Breast epithelium (tissue), 4 donors: ENCODE measurements around the gene AP3S2. TPM values are rescaled to one million over a fixed set of nuclear protein-coding genes. Genes with fewer than 3 reads are reported as not detected.

Experiments
- DNase-seq, 2 donors: peaks; one replicate each; pipeline ENCODE4 v3.0.0-alpha.2; 2019; ENCODE audit warnings: low spot score in 2 of 2
- H3K27ac ChIP-seq, 2 donors: fragments of 200-600 bp; sonication (generic) in 1 of 2; one replicate each; pipeline ENCODE4 v1.5.1; 2016 to 2019; ENCODE audit warnings: mild to moderate bottlenecking in 1 of 2
- H3K27me3 ChIP-seq, 2 donors: fragments of 200-600 bp; sonication (generic) in 1 of 2; one replicate each; pipeline versions ENCODE4 v1.5.1 to v1.6.0; 2017 to 2019; ENCODE audit warnings: control low read depth in 1 of 2, mild to moderate bottlenecking in 1 of 2
- H3K36me3 ChIP-seq: fragments of 200-600 bp; one replicate; pipeline ENCODE4 v1.5.1; 2019
- H3K4me1 ChIP-seq, 2 donors: fragments of 200-600 bp; sonication (generic); one replicate each; pipeline ENCODE4 v1.5.1; 2016 to 2019; ENCODE audit warnings: control low read depth in 1 of 2
- H3K4me3 ChIP-seq, 3 donors: fragments of 200-600 bp; sonication (generic); 1 replicate in 2 of 3; 2 replicates in 1 of 3; pipeline ENCODE4 v1.5.1; 2016 to 2019; ENCODE audit warnings: mild to moderate bottlenecking in 3 of 3, moderate library complexity in 2 of 3
- H3K9me3 ChIP-seq, 2 donors: fragments of 200-600 bp; sonication (generic) in 1 of 2; one replicate each; pipeline ENCODE4 v1.5.1; 2016 to 2019; ENCODE audit warnings: control low read depth in 1 of 2
- CTCF ChIP-seq, 3 donors: fragments of 450-650 bp; IDR thresholded peaks; one replicate each; pipeline ENCODE4 v1.5.1; 2016 to 2017; ENCODE audit warnings: antibody characterized with exemption in 3 of 3, mild to moderate bottlenecking in 3 of 3, moderate library complexity in 3 of 3
- POLR2A ChIP-seq: fragments of 450-650 bp; IDR thresholded peaks from one replicate; pipeline ENCODE4 v1.6.1; 2016; ENCODE audit warnings: antibody characterized with exemption, mild to moderate bottlenecking, moderate library complexity
- POLR2AphosphoS5 ChIP-seq, 3 donors: sonication (generic); formaldehyde crosslinking; IDR thresholded peaks; one replicate each; pipeline ENCODE4 v1.6.1; 2017; ENCODE audit warnings: antibody characterized with exemption in 3 of 3
- intact Hi-C: fragments of 100-400 bp; cut with DNase I; formaldehyde crosslinking; loops from one replicate; pipeline ENCODE4 v1.15.1; 2023; ENCODE audit warnings: low total_unique reads
- total RNA-seq, 3 donors: library from RNA; depleted of rRNA; stranded (reverse); fragments of >200 nt; gene quantifications; one replicate each; pipeline ENCODE4 v1.1.0, GENCODE V29; 2016

Gene AP3S2
- total RNA-seq, 3 donors from 2014 or later, result 37.4 to 57.4 (median 52.8) TPM

- Histone ChIP-seq H3K36me3 (no peaks in the 10 kb centered on the region), H3K27me3 (no peaks in the 10 kb centered on the region), H3K27ac (peak overlapping the region; percentile 60 to 88), H3K4me3 (no peak overlapping the region), H3K4me1 (peaks cover 5 to 13% of the 10 kb centered on the region in 2 donors), H3K9me3 (no peaks in the 10 kb centered on the region)
- intact Hi-C loops, result no loop called here
- TF ChIP-seq POLR2AphosphoS5 (IDR thresholded peaks at IDR 0.05), result no peak
- no peak for TF ChIP-seq CTCF (IDR thresholded peaks at IDR 0.05)
- no peak for TF ChIP-seq POLR2A
- DNase-seq, result no peak
These were observed 70.7 kb downstream of the AP3S2 start for GRCh38 chr15:89822951-89823711.

- TF ChIP-seq CTCF (IDR thresholded peaks at IDR 0.05) (no peak), POLR2A (no peak), POLR2AphosphoS5 (IDR thresholded peaks at IDR 0.05) (no peak)
- peaks cover 5 to 8% of the 10 kb centered on the region in 2 donors for H3K4me1 ChIP-seq
- no peak overlapping the region for H3K4me3 ChIP-seq
- no peaks in the 10 kb centered on the region for H3K27me3 ChIP-seq
- H3K9me3 ChIP-seq, result no peaks in the 10 kb centered on the region
- peak overlapping the region; percentile 60 to 66 for H3K27ac ChIP-seq
- intact Hi-C loops, result no loop called here
- no peak for DNase-seq
- no peaks in the 10 kb centered on the region for H3K36me3 ChIP-seq
These were observed 71.2 kb downstream of the AP3S2 start for GRCh38 chr15:89822611-89822950.

GRCh38 chr15:89822026-89822425 is 71.8 kb downstream of the AP3S2 start:
- no peaks in the 10 kb centered on the region for H3K36me3 ChIP-seq
- intact Hi-C loops, result no loop called here
- no peak for TF ChIP-seq CTCF (IDR thresholded peaks at IDR 0.05)
- TF ChIP-seq POLR2AphosphoS5 (IDR thresholded peaks at IDR 0.05), result no peak
- TF ChIP-seq POLR2A, result no peak
- H3K27me3 ChIP-seq, result no peaks in the 10 kb centered on the region
- peak overlapping the region; percentile 60 to 66 for H3K27ac ChIP-seq
- no peak for DNase-seq
- no peaks in the 10 kb centered on the region for H3K9me3 ChIP-seq
- no peak overlapping the region for H3K4me3 ChIP-seq
- peaks cover 5 to 8% of the 10 kb centered on the region in 2 donors for H3K4me1 ChIP-seq

DNA sequence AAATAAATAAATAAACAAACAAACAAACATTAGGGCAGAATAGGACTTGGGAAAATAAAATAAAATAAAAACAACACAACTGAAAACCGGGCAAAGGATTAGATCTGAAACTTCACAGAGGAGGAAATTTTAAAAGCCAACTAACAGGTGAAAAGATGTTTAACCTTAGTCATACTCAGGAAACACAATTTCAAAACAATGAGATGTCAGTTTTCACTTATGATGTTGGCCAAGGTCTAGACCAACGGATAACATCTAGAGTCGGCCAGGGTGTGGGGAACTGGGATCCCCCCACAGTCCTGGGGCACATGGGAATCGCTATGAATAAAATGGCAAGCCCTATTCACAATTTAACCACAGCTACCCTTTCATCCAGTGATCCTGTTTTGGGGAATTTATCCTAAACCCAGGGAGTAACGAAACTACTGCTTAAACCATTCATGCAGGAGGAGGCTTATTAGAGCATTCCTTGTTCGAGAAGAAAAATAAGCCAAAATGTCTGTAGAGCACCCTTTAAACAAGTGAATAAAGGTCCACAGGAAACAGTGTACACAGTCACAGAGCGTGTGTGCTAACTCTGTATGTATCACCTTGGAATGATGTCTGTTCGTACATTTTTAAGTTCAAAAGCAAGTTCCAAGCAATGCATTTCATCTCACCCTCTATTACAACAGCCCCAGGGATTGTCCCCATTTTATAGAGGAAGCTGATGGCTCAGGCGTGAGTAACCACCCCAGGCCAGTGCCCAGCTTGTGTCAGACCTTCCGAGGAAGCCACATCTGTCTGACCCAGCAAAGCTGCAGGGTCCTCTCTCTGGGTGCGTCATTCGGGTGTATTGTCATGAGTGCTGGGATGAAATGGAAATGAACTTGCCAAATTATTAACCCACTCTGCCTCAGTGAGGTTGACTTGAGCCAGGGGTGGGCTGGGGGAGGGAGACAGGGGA is 72.9 kb downstream of the AP3S2 start:
- no peak for DNase-seq

More for the DNA sequence above, 72.9 kb downstream of the AP3S2 start:
- H3K27me3 ChIP-seq, result no peaks in the 10 kb centered on the region
- no peaks in the 10 kb centered on the region for H3K36me3 ChIP-seq
- H3K4me1 ChIP-seq, result peaks cover 5 to 8% of the 10 kb centered on the region in 2 donors
- intact Hi-C loops, result no loop called here
- peak overlapping the region; percentile 29 to 45 for H3K27ac ChIP-seq
- peaks cover 0 to under 1% of the 10 kb centered on the region in 2 donors for H3K9me3 ChIP-seq
- no peak for TF ChIP-seq POLR2A
- no peak for TF ChIP-seq POLR2AphosphoS5 (IDR thresholded peaks at IDR 0.05)
- TF ChIP-seq CTCF (IDR thresholded peaks at IDR 0.05), result no peak
- no peak overlapping the region for H3K4me3 ChIP-seq
